Measurements from ENCODE around the gene MCC. TPM values are rescaled to one million over a fixed set of nuclear protein-coding genes. Genes with fewer than 3 reads are reported as not detected.

MCC gene
- total RNA-seq, 1 donor from 2014 or later = 26.9 TPM

DNA sequence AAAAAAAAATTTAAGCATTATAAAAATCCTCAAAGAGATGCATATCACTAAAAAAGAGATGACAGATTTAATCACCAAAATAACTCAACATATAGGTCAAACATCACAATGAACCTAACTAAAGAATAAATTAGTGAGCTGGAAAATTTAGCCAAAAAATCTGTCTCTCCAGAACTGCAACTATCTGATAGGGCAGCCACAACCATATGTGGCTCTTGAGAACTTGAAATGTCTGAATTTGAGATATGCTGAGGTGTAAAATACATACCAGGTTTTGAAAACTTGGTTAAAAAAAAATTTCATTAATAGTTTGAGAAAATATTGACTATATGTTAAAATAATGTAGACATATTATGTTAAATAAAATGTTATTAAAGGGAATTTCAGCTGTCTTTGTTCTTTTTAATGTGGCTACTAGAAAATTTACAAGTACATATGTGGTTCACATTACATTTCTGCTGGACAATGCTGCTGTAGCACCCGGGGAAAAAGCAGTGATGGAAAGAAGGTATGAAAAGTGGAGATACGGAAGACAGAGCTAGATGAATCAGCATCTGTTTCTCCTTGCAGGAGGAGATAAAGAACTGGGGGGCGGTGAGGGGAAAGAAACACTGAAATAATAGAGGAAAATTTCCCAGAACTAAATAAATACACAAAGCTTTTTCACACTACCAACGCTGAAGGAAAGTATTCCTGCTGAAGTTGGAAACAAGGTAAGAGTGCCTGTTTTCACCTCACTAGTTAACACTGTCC lies 445.6 kb downstream of the MCC start:
- peaks cover 28% of the 10 kb centered on the region for H3K36me3 Mint-ChIP-seq (ENCODE audit: low read depth, unreplicated experiment)
- H3K27ac Mint-ChIP-seq (ENCODE audit: unreplicated experiment) = peak overlapping the region; percentile 21
- DNase-seq (ENCODE audit: low read depth) = no peak

DNA sequence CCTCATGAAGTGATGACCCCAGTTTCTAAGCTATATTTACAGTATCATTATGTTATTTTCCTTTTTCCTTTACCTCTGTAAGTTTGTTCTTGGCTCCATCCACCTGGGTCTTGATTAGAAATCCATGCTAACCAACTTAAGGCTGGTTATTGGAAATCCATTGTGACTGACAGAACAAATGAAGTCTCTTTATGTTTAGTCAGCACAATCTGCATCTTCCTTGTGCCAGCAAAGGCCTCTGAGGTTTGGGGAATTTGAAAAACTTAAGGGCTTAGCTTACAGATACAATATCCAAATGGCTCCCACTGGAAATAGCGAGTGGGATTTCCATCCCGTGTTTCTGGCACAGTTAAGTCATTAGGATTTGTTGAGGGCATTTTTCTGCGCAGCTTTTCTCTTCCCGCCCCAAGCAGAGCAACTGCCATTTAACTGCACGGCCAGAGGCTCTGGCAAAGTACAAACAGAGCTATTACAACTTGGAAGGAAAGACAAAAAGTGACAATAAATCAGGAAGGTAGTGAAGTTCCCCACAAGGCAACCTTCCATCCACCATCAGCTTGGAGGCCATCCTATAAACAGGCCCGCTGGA lies 447.5 kb downstream of the MCC start:
- peaks cover 25% of the 10 kb centered on the region for H3K36me3 Mint-ChIP-seq (ENCODE audit: low read depth, unreplicated experiment)
- no peak overlapping the region for H3K4me3 ChIP-seq (ENCODE audit: insufficient read depth, low read depth, low read length)
- no peaks in the 10 kb centered on the region for H3K27me3 Mint-ChIP-seq (ENCODE audit: low read depth, unreplicated experiment)
- no peaks in the 10 kb centered on the region for H3K27me3 ChIP-seq (ENCODE audit: insufficient read depth, low read length)
- H3K36me3 ChIP-seq (ENCODE audit: insufficient read depth, low read length) = no peaks in the 10 kb centered on the region
- H3K27ac ChIP-seq (ENCODE audit: low read depth, low read length) = no peak overlapping the region
- H3K4me3 Mint-ChIP-seq (ENCODE audit: unreplicated experiment) = no peak overlapping the region
- peaks cover 12% of the 10 kb centered on the region for H3K4me1 ChIP-seq (ENCODE audit: insufficient read depth, low read length)
- H3K79me2 ChIP-seq (ENCODE audit: insufficient read depth, low read length) = no peaks in the 10 kb centered on the region
- TF ChIP-seq, protein P1, sequence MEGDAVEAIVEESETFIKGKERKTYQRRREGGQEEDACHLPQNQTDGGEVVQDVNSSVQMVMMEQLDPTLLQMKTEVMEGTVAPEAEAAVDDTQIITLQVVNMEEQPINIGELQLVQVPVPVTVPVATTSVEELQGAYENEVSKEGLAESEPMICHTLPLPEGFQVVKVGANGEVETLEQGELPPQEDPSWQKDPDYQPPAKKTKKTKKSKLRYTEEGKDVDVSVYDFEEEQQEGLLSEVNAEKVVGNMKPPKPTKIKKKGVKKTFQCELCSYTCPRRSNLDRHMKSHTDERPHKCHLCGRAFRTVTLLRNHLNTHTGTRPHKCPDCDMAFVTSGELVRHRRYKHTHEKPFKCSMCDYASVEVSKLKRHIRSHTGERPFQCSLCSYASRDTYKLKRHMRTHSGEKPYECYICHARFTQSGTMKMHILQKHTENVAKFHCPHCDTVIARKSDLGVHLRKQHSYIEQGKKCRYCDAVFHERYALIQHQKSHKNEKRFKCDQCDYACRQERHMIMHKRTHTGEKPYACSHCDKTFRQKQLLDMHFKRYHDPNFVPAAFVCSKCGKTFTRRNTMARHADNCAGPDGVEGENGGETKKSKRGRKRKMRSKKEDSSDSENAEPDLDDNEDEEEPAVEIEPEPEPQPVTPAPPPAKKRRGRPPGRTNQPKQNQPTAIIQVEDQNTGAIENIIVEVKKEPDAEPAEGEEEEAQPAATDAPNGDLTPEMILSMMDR (IDR thresholded peaks at IDR 0.05; ENCODE audit: insufficient read depth, low read depth, low read length) = no peak
- no peak for TF ChIP-seq EZH2 (IDR thresholded peaks at IDR 0.05; ENCODE audit: insufficient read depth, low read length)
- no peaks in the 10 kb centered on the region for H3K9me3 ChIP-seq (ENCODE audit: insufficient read depth, low read depth, low read length)
- H3K27ac Mint-ChIP-seq (ENCODE audit: unreplicated experiment) = no peak overlapping the region
- no peaks in the 10 kb centered on the region for H4K20me1 ChIP-seq (ENCODE audit: insufficient read depth, low read length)
- no peak overlapping the region for H2AFZ ChIP-seq (ENCODE audit: low read depth, low read length)
- H3K9ac ChIP-seq (ENCODE audit: low read length) = no peak overlapping the region
- H3K9me3 Mint-ChIP-seq (ENCODE audit: unreplicated experiment) = no peaks in the 10 kb centered on the region
- no peak for FAIRE-seq
- no peak overlapping the region for H3K4me2 ChIP-seq (ENCODE audit: low read length)
- no peak for DNase-seq (ENCODE audit: low read depth)
- H3K4me1 Mint-ChIP-seq (ENCODE audit: low read depth, unreplicated experiment) = peaks cover 12% of the 10 kb centered on the region

More for the DNA sequence above, 445.6 kb downstream of the MCC start:
- no peak overlapping the region for H3K4me3 Mint-ChIP-seq (ENCODE audit: unreplicated experiment)
- no peaks in the 10 kb centered on the region for H3K27me3 Mint-ChIP-seq (ENCODE audit: low read depth, unreplicated experiment)
- H3K27me3 ChIP-seq (ENCODE audit: insufficient read depth, low read length) = no peaks in the 10 kb centered on the region
- no peaks in the 10 kb centered on the region for H3K9me3 ChIP-seq (ENCODE audit: insufficient read depth, low read depth, low read length)
- H3K4me3 ChIP-seq (ENCODE audit: insufficient read depth, low read depth, low read length) = no peak overlapping the region
- no peaks in the 10 kb centered on the region for H3K36me3 ChIP-seq (ENCODE audit: insufficient read depth, low read length)
- no peak overlapping the region for H3K4me2 ChIP-seq (ENCODE audit: low read length)
- no peaks in the 10 kb centered on the region for H4K20me1 ChIP-seq (ENCODE audit: insufficient read depth, low read length)
- peaks cover 25% of the 10 kb centered on the region for H3K4me1 Mint-ChIP-seq (ENCODE audit: low read depth, unreplicated experiment)
- no peaks in the 10 kb centered on the region for H3K79me2 ChIP-seq (ENCODE audit: insufficient read depth, low read length)
- H3K9ac ChIP-seq (ENCODE audit: low read length) = no peak overlapping the region
- H3K9me3 Mint-ChIP-seq (ENCODE audit: unreplicated experiment) = no peaks in the 10 kb centered on the region
- peaks cover 22% of the 10 kb centered on the region for H3K4me1 ChIP-seq (ENCODE audit: insufficient read depth, low read length)
- H3K27ac ChIP-seq (ENCODE audit: low read depth, low read length) = no peak overlapping the region
- no peak for FAIRE-seq
- no peak overlapping the region for H2AFZ ChIP-seq (ENCODE audit: low read depth, low read length)
- TF ChIP-seq, protein P1 (IDR thresholded peaks at IDR 0.05; ENCODE audit: insufficient read depth, low read depth, low read length) = no peak
- TF ChIP-seq EZH2 (IDR thresholded peaks at IDR 0.05; ENCODE audit: insufficient read depth, low read length) = no peak

DNA sequence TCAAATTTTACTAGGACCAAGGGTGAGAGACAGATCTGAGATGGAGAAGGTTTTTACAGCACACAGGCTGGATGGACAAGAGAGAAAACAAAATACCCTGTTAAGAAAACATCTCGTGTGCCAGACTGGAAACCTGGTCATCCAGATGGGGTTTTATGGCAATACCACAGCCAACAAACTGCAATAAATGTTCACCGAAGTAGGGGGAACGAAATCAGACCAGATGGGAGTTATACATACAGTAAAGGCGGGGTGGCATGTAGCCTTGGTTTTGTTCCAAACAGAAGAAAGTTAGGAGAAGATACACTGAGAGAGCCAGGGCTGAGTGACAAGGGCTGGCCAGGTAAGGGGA lies 448.3 kb downstream of the MCC start:
- H4K20me1 ChIP-seq (ENCODE audit: insufficient read depth, low read length) = no peaks in the 10 kb centered on the region
- FAIRE-seq = no peak
- H3K36me3 Mint-ChIP-seq (ENCODE audit: low read depth, unreplicated experiment) = peaks cover 27% of the 10 kb centered on the region

More for the DNA sequence above, 448.3 kb downstream of the MCC start:
- Histone ChIP-seq H3K36me3 (ENCODE audit: insufficient read depth, low read length) (no peaks in the 10 kb centered on the region), H2AFZ (ENCODE audit: low read depth, low read length) (no peak overlapping the region), H3K4me1 (ENCODE audit: insufficient read depth, low read length) (peaks cover 20% of the 10 kb centered on the region), H3K27me3 (ENCODE audit: insufficient read depth, low read length) (no peaks in the 10 kb centered on the region), H3K4me2 (ENCODE audit: low read length) (no peak overlapping the region), H3K79me2 (ENCODE audit: insufficient read depth, low read length) (no peaks in the 10 kb centered on the region), H3K9ac (ENCODE audit: low read length) (no peak overlapping the region), H3K4me3 (ENCODE audit: insufficient read depth, low read depth, low read length) (no peak overlapping the region), H3K27ac (ENCODE audit: low read depth, low read length) (no peak overlapping the region), H3K9me3 (ENCODE audit: insufficient read depth, low read depth, low read length) (no peaks in the 10 kb centered on the region)
- no peak for DNase-seq (ENCODE audit: low read depth)
- Mint-ChIP-seq H3K4me3 (ENCODE audit: unreplicated experiment) (no peak overlapping the region), H3K27me3 (ENCODE audit: low read depth, unreplicated experiment) (no peaks in the 10 kb centered on the region), H3K27ac (ENCODE audit: unreplicated experiment) (no peak overlapping the region), H3K4me1 (ENCODE audit: low read depth, unreplicated experiment) (peaks cover 20% of the 10 kb centered on the region), H3K9me3 (ENCODE audit: unreplicated experiment) (no peaks in the 10 kb centered on the region)
- TF ChIP-seq EZH2 (IDR thresholded peaks at IDR 0.05; ENCODE audit: insufficient read depth, low read length) = no peak
- TF ChIP-seq, protein P1 (IDR thresholded peaks at IDR 0.05; ENCODE audit: insufficient read depth, low read depth, low read length) = no peak
